Left lung (tissue), 10 donors: ENCODE data around the gene WDFY2. TPM values are rescaled to one million over a fixed set of nuclear protein-coding genes. Genes with fewer than 3 reads are reported as not detected.

Source experiments
- ATAC-seq: fragments of 200-7000 bp; cut with Tn5 transposase; one replicate; pipeline ENCODE4 v1.9.1; 2020; ENCODE audit warnings: moderate library complexity
- DNase-seq, 4 donors: peaks; one replicate each; pipeline ENCODE4 v3.0.0-alpha.2; 2013 to 2020
- H3K27ac ChIP-seq, 2 donors: fragments of 200-600 bp; sonication (generic) in 1 of 2; one replicate each; pipeline versions ENCODE4 v1.5.0 to v1.8.0; 2020 to 2021
- H3K27me3 ChIP-seq, 2 donors: fragments of 200-600 bp; sonication (generic) in 1 of 2; one replicate each; pipeline versions ENCODE4 v1.5.0 to v1.8.0; 2020 to 2021
- H3K36me3 ChIP-seq, 2 donors: fragments of 200-600 bp; sonication (generic) in 1 of 2; one replicate each; pipeline versions ENCODE4 v1.5.0 to v1.8.0; 2020 to 2021
- H3K4me1 ChIP-seq, 2 donors: fragments of 200-600 bp; one replicate each; pipeline ENCODE4 v1.8.0; 2021
- H3K4me3 ChIP-seq, 2 donors: fragments of 200-600 bp; sonication (generic) in 1 of 2; one replicate each; pipeline versions ENCODE4 v1.5.0 to v1.8.0; 2020 to 2021; ENCODE audit warnings: mild to moderate bottlenecking in 1 of 2
- H3K9me3 ChIP-seq, 2 donors: fragments of 200-600 bp; sonication (generic) in 1 of 2; one replicate each; pipeline versions ENCODE4 v1.5.0 to v1.8.0; 2020 to 2021
- intact Hi-C, 2 donors: fragments of 100-400 bp; cut with DNase I; formaldehyde crosslinking; loops; one replicate each; pipeline versions ENCODE4 v1.11.2 to v1.14.2; 2022
- polyA plus RNA-seq, 6 donors: library from polyadenylated mRNA; unstranded; fragments of 120-200 nt; gene quantifications; one replicate each; pipeline ENCODE4 v1.2.1, GENCODE V29; 2013; ENCODE audit not compliant: insufficient read length in 6 of 6
- total RNA-seq, 2 donors: library from RNA; stranded (reverse); fragmentation: NEBNext Ultra II Directional; extraction: Animal tissue kit (Norgen Biotek cat#: 25700); gene quantifications; one replicate each; pipeline ENCODE4 v1.2.1, GENCODE V29; 2021
- TF ChIP-seq, protein P1 (sequence below), 2 donors: fragments of 200-600 bp; sonication (generic) in 1 of 2; IDR thresholded peaks; one replicate each; pipeline versions ENCODE4 v1.5.0 to v1.8.0; 2021; ENCODE audit warnings: antibody characterized with exemption in 2 of 2
- donor health status: DM: no; HTN: yes; CAD: no.
- donor health status: DM: no; HTN: no; CAD: no.

WDFY2 gene
- total and polyA plus RNA-seq, 8 donors = 9.7 to 33.3 (median 22.1) TPM

DNA sequence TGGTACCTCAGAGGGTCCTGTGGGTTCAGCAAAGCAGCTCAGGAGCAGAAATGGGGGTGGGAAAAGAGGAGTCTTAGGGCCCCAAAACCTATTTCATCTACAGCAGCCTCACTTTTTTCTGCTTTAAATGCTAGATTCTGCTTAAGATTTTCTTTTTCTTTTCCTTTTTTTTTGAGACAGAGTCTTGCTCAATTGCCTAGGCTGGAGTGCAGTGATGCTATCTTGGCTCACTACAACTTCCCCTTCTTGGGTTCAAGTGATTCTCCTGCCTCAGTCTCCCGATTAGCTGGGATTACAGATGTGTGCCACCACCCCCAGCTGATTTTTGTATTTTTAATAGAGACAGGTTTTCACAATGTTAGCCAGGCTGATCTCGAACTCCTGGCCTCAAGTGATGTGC, 30.7 kb upstream of the WDFY2 start:
- DNase-seq (no peak), ATAC-seq (no peak)
- Histone ChIP-seq H3K36me3 (no peaks in the 10 kb centered on the region), H3K4me1 (peaks cover 0 to 22% of the 10 kb centered on the region in 2 donors), H3K27me3 (no peaks in the 10 kb centered on the region), H3K9me3 (no peaks in the 10 kb centered on the region), H3K4me3 (no peak overlapping the region), H3K27ac (no peak overlapping the region)
- TF ChIP-seq, protein P1, sequence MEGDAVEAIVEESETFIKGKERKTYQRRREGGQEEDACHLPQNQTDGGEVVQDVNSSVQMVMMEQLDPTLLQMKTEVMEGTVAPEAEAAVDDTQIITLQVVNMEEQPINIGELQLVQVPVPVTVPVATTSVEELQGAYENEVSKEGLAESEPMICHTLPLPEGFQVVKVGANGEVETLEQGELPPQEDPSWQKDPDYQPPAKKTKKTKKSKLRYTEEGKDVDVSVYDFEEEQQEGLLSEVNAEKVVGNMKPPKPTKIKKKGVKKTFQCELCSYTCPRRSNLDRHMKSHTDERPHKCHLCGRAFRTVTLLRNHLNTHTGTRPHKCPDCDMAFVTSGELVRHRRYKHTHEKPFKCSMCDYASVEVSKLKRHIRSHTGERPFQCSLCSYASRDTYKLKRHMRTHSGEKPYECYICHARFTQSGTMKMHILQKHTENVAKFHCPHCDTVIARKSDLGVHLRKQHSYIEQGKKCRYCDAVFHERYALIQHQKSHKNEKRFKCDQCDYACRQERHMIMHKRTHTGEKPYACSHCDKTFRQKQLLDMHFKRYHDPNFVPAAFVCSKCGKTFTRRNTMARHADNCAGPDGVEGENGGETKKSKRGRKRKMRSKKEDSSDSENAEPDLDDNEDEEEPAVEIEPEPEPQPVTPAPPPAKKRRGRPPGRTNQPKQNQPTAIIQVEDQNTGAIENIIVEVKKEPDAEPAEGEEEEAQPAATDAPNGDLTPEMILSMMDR (IDR thresholded peaks at IDR 0.05) = no peak
- intact Hi-C loops = no loop called here

DNA sequence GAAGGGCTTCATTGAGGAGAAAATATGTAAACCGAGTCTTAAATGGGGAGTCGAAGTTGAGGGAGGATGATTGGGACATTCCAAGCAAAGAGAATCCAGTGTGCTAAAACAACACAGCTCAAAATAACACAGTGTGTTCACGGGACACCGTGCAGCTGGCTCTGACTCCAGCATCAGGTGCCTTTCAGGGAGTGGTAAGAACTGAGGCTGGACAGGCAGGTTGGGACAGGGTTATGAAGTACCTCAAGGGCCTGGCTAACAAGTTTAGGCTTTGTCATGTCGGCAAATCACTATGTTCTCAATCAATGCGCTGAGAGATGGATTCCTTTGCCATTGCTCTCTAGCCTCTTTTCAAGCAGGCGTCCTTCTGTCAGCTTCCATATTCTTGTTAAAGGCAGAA, 27.5 kb upstream of the WDFY2 start:
- Histone ChIP-seq H3K27me3 (no peaks in the 10 kb centered on the region), H3K9me3 (no peaks in the 10 kb centered on the region), H3K4me1 (peaks cover 0 to 24% of the 10 kb centered on the region in 2 donors), H3K27ac (no peak overlapping the region), H3K36me3 (no peaks in the 10 kb centered on the region), H3K4me3 (no peak overlapping the region)
- intact Hi-C loops = no loop called here
- ATAC-seq (peak; percentile 82), DNase-seq (peak in 1 of 4 donors; percentile 44)
- TF ChIP-seq, protein P1 (IDR thresholded peaks at IDR 0.05) = no peak

DNA sequence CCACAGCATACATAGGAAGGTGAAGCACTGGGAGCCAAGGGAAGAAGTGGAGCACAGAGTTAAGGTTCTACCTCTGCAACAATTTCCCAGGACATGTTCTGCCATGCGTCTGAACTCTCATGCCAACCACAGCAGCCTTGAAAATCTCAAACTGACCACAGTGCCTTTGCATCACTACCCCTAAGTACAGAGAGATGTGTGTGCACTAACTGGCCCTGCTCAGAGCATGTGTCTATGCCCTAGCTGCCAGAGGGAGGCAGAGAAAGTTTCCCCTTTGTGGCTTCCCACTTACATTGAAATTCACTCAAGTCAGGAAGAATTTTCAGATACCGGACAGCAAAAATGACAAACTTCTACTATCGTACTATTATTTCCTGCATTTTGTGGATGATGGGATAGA, 26.8 kb upstream of the WDFY2 start:
- TF ChIP-seq, protein P1 (IDR thresholded peaks at IDR 0.05) = no peak
- Histone ChIP-seq H3K4me3 (no peak overlapping the region), H3K36me3 (no peaks in the 10 kb centered on the region), H3K27me3 (no peaks in the 10 kb centered on the region), H3K9me3 (no peaks in the 10 kb centered on the region), H3K4me1 (peaks cover 0 to 30% of the 10 kb centered on the region in 2 donors), H3K27ac (peak overlapping the region in 1 of 2 donors; percentile 33)
- intact Hi-C loops = no loop called here
- ATAC-seq (peak; percentile 9), DNase-seq (no peak)

DNA sequence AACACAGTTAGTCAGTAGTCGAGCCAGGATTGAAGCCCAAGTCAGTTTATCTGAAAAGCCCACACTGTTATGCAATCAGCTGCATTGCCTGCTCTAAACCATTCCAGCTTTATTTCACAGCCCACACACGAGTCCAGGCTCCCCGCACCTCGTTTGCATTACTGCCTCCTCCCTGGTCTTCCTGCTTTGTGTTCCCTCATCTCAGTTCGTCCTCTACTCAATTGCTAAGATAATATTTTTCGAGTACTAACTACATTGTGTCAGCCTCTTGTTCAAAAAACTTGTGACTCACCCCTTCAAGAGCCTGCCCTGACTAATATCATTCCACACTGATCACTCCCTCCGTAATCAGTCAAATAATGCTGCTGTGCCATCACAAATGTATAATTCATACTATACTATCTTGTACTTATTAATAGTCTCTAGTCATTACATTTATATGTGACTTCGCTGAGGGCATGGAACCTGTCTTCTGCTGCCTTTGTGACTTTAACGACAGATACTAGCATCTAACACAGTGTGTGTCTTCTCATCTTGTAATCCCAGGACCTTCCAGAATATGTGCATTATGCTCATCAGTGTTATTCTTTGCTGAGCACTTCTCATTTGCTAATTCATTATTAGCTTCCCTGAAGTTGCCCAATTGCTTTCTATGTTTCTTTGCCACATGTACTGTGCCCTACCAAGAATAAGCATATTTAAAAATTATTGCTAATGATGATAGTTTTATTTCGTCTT, 26.2 kb upstream of the WDFY2 start:
- ATAC-seq (peak; percentile 83), DNase-seq (no peak)
- Histone ChIP-seq H3K4me3 (no peak overlapping the region), H3K4me1 (peaks cover 0 to 30% of the 10 kb centered on the region in 2 donors), H3K27me3 (no peaks in the 10 kb centered on the region), H3K27ac (peak overlapping the region in 1 of 2 donors; percentile 33), H3K9me3 (no peaks in the 10 kb centered on the region), H3K36me3 (no peaks in the 10 kb centered on the region)
- intact Hi-C loops = no loop called here
- TF ChIP-seq, protein P1 (IDR thresholded peaks at IDR 0.05) = no peak

DNA sequence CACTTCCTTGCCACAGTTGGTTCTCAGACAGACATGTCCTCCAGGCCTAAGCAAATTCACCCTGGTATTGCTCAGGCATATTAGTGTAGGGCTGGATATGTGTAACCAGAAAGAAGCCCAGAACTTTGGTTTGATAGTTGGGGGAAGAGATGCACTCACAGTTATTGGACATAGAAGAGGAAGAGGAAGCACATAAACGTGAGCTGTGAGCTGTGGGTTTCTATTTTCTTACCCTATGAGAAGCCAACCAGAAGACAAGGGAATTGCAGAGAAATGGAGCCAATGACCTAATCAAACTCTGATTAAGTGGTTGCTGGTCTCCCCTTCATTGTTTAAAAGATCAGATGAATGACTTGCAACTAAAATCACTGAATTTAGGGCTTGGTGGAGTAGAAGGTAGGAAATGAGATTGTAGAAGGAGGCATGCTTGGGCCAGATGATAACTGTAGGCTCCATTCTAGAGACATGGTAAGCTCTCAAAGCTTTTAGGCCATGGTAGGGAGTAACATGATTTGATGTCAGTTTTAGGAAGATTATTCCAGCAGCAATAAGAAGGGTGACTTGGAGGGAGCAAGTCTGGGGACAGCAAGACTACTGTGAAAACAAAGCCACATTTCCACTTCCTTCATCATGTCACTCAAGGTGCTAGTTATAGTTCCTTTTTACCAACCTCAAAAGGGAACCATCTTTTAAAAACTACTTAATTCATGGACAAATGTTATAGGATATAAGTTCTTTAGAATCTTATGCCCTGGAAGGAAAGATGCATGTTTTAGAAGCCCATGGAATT, 24.1 kb upstream of the WDFY2 start:
- Histone ChIP-seq H3K36me3 (no peaks in the 10 kb centered on the region), H3K27me3 (no peaks in the 10 kb centered on the region), H3K4me1 (peaks cover 0 to 30% of the 10 kb centered on the region in 2 donors), H3K9me3 (no peaks in the 10 kb centered on the region), H3K4me3 (no peak overlapping the region), H3K27ac (peak overlapping the region in 1 of 2 donors; percentile 23)
- ATAC-seq (no peak), DNase-seq (no peak)
- intact Hi-C loops = no loop called here
- TF ChIP-seq, protein P1 (IDR thresholded peaks at IDR 0.05) = no peak
